Suprapubic skin (tissue), 3 donors: ENCODE data around the gene ERFL.

Source experiments
- CTCF ChIP-seq, 2 donors: fragments of 200-600 bp in 1 of 2; fragments of 450-650 bp in 1 of 2; sonication (generic) in 1 of 2; IDR thresholded peaks; one replicate each; pipeline ENCODE4 v1.5.1; 2016 to 2019; ENCODE audit warnings: antibody characterized with exemption in 2 of 2, mild to moderate bottlenecking in 1 of 2, moderate library complexity in 1 of 2
- POLR2AphosphoS5 ChIP-seq, 3 donors: sonication (generic); formaldehyde crosslinking; IDR thresholded peaks; one replicate each; pipeline ENCODE4 v1.6.1; 2017; ENCODE audit warnings: antibody characterized with exemption in 3 of 3

GRCh38 chr19:41893899-41894298, 34.4 kb downstream of the ERFL start:
- no peak for TF ChIP-seq CTCF (IDR thresholded peaks at IDR 0.05)
- TF ChIP-seq POLR2AphosphoS5 (IDR thresholded peaks at IDR 0.05), result no peak
